Epithelial cell of proximal tubule (primary cell): ENCODE data around the gene ZKSCAN5. TPM values are rescaled to one million over a fixed set of nuclear protein-coding genes. Genes with fewer than 3 reads are reported as not detected.

Experiments used
- DNase-seq: peaks from one replicate; pipeline ENCODE4 v3.0.0-alpha.2; 2011; ENCODE audit warnings: low read depth
- H3K4me3 ChIP-seq: 2 replicates; pipeline ENCODE4 v1.5.1; 2011; ENCODE audit warnings: low read depth, mild to moderate bottlenecking, low read length
- CTCF ChIP-seq: conservative IDR thresholded peaks from 2 replicates; pipeline ENCODE4 v1.5.1; 2012; ENCODE audit warnings: low read depth, mild to moderate bottlenecking, low read length
- total RNA-seq: library from RNA; depleted of rRNA; stranded (reverse); fragments of >200 nt; gene quantifications from 2 replicates; pipeline ENCODE4 v1.2.3, GENCODE V29; 2015

The ZKSCAN5 gene
- total RNA-seq, 1 donor from 2014 or later = 8.2 TPM

GRCh38 chr7:99476107-99476506, 28.4 kb upstream of the ZKSCAN5 start:
- TF ChIP-seq CTCF = no peak
- DNase-seq = no peak
- H3K4me3 ChIP-seq = no peak overlapping the region

GRCh38 chr7:99478464-99479440, 25.7 kb upstream of the ZKSCAN5 start:
- DNase-seq = no peak
- TF ChIP-seq CTCF = no peak
- H3K4me3 ChIP-seq = no peak overlapping the region

GRCh38 chr7:99485094-99485493, 19.4 kb upstream of the ZKSCAN5 start:
- TF ChIP-seq CTCF = no peak
- no peak for DNase-seq
- H3K4me3 ChIP-seq = no peak overlapping the region

GRCh38 chr7:99489235-99489634, 15.2 kb upstream of the ZKSCAN5 start:
- H3K4me3 ChIP-seq = no peak overlapping the region
- no peak for DNase-seq
- TF ChIP-seq CTCF = peak; percentile 9

- no peak for DNase-seq
- TF ChIP-seq CTCF = no peak
- no peak overlapping the region for H3K4me3 ChIP-seq
Measured at GRCh38 chr7:99490878-99491277, 13.6 kb upstream of the ZKSCAN5 start.

GRCh38 chr7:99493823-99494222, 10.6 kb upstream of the ZKSCAN5 start:
- no peak overlapping the region for H3K4me3 ChIP-seq
- no peak for DNase-seq
- no peak for TF ChIP-seq CTCF
